KMS-11 (cell line): ENCODE data around the gene TPRG1.

Source experiments
- H2AFZ ChIP-seq: fragments of 200-600 bp; sonication (generic); 2 replicates; pipeline ENCODE4 v1.6.1; 2016; ENCODE audit warnings: antibody characterized with exemption, mixed run types, low read depth
- H3K27ac ChIP-seq: fragments of 200-600 bp; sonication (generic); 2 replicates; pipeline ENCODE4 v1.6.1; 2016; ENCODE audit warnings: mild to moderate bottlenecking, mixed run types
- H3K27me3 ChIP-seq: fragments of 200-600 bp; sonication (generic); 2 replicates; pipeline ENCODE4 v1.6.1; 2017; ENCODE audit warnings: mild to moderate bottlenecking, low read depth, mixed run types, moderate library complexity; ENCODE audit not compliant: insufficient read depth
- H3K36me3 ChIP-seq: fragments of 200-600 bp; sonication (generic); 2 replicates; pipeline ENCODE4 v1.6.1; 2017; ENCODE audit warnings: mild to moderate bottlenecking, mixed run types; ENCODE audit not compliant: insufficient read depth
- H3K4me1 ChIP-seq: fragments of 200-600 bp; sonication (generic); 2 replicates; pipeline ENCODE4 v1.6.1; 2016; ENCODE audit warnings: mild to moderate bottlenecking, low read depth, mixed run types; ENCODE audit not compliant: poor library complexity, severe bottlenecking
- H3K4me2 ChIP-seq: fragments of 200-600 bp; sonication (generic); 2 replicates; pipeline ENCODE4 v1.7.0; 2016; ENCODE audit warnings: mild to moderate bottlenecking, mixed run types
- H3K4me3 ChIP-seq: fragments of 200-600 bp; sonication (generic); IDR thresholded peaks from 2 replicates; pipeline ENCODE4 v1.6.1; 2017; ENCODE audit warnings: low read depth, low read length, mixed read lengths; ENCODE audit not compliant: insufficient read depth
- H3K79me2 ChIP-seq: fragments of 200-600 bp; sonication (generic); 2 replicates; pipeline ENCODE4 v1.6.1; 2016; ENCODE audit warnings: low read depth, mixed run types; ENCODE audit not compliant: insufficient read depth
- H3K9ac ChIP-seq: fragments of 200-600 bp; sonication (generic); 2 replicates; pipeline ENCODE4 v1.6.1; 2016; ENCODE audit warnings: mild to moderate bottlenecking, mixed run types
- H4K20me1 ChIP-seq: fragments of 200-600 bp; sonication (generic); 2 replicates; pipeline ENCODE4 v1.6.1; 2016; ENCODE audit warnings: mild to moderate bottlenecking, mixed run types; ENCODE audit not compliant: insufficient read depth
- TF ChIP-seq, protein P1 (sequence below): fragments of 200-600 bp; sonication (generic); conservative IDR thresholded peaks from 2 replicates; pipeline ENCODE4 v1.6.1; 2017; ENCODE audit warnings: low read depth, mild to moderate bottlenecking, antibody characterized with exemption, low read length, moderate library complexity, mixed read lengths

The TPRG1 gene

DNA sequence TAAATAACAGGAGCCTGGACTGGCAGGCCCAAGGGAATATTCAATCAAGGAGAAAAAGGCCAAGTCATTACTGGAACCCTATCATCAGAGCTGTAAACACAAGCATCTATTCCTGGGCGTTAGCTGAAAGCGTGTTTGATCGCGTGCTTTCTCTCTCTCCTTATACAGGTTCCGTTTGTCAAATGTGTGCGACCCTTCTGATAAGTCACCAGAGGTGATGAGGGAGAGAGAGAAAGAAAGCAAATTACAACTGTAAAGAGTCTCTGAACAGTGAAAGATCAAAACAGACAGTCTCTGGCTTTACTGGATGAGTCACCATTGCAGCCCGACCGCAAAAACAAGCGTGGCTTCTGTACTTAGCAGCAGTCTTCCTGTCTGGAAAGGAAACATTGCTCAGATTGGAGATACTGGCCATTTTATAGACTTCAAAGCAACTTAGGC, 39.5 kb upstream of the TPRG1 start:
- no peak overlapping the region for H3K9ac ChIP-seq

DNA sequence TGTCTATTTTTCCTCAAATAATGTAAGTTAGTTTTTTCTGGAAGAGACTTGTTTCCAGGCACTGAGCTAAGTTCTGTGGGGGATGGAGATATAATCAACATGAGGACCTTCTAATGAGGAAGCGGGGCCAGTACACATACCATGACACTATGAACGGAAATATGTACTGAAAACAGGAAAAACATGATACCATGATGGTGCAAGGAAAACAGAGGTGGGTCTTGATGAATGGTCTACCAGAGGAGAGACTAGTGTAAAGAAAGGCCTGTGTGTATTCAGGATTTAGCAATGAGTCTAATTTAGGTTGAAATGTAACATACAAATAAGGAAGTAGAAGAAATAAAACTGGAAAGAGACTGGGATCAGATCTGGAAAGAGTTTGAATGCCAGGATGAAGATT, 38.9 kb upstream of the TPRG1 start:
- no peaks in the 10 kb centered on the region for H3K79me2 ChIP-seq
- H3K36me3 ChIP-seq, result no peaks in the 10 kb centered on the region
- H3K4me3 ChIP-seq, result no peak overlapping the region
- H3K27ac ChIP-seq, result no peak overlapping the region
- H3K4me2 ChIP-seq, result no peak overlapping the region
- H2AFZ ChIP-seq, result no peak overlapping the region
- H3K9ac ChIP-seq, result no peak overlapping the region
- H4K20me1 ChIP-seq, result no peaks in the 10 kb centered on the region
- TF ChIP-seq, protein P1, sequence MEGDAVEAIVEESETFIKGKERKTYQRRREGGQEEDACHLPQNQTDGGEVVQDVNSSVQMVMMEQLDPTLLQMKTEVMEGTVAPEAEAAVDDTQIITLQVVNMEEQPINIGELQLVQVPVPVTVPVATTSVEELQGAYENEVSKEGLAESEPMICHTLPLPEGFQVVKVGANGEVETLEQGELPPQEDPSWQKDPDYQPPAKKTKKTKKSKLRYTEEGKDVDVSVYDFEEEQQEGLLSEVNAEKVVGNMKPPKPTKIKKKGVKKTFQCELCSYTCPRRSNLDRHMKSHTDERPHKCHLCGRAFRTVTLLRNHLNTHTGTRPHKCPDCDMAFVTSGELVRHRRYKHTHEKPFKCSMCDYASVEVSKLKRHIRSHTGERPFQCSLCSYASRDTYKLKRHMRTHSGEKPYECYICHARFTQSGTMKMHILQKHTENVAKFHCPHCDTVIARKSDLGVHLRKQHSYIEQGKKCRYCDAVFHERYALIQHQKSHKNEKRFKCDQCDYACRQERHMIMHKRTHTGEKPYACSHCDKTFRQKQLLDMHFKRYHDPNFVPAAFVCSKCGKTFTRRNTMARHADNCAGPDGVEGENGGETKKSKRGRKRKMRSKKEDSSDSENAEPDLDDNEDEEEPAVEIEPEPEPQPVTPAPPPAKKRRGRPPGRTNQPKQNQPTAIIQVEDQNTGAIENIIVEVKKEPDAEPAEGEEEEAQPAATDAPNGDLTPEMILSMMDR, result no peak
- H3K27me3 ChIP-seq, result no peaks in the 10 kb centered on the region
- H3K4me1 ChIP-seq, result no peaks in the 10 kb centered on the region

More for the DNA sequence above, 39.5 kb upstream of the TPRG1 start:
- Histone ChIP-seq H3K4me1 (no peaks in the 10 kb centered on the region), H2AFZ (no peak overlapping the region), H3K4me3 (no peak overlapping the region), H4K20me1 (no peaks in the 10 kb centered on the region), H3K79me2 (no peaks in the 10 kb centered on the region), H3K4me2 (no peak overlapping the region), H3K36me3 (no peaks in the 10 kb centered on the region), H3K27me3 (no peaks in the 10 kb centered on the region), H3K27ac (no peak overlapping the region)
- TF ChIP-seq, protein P1, result no peak

DNA sequence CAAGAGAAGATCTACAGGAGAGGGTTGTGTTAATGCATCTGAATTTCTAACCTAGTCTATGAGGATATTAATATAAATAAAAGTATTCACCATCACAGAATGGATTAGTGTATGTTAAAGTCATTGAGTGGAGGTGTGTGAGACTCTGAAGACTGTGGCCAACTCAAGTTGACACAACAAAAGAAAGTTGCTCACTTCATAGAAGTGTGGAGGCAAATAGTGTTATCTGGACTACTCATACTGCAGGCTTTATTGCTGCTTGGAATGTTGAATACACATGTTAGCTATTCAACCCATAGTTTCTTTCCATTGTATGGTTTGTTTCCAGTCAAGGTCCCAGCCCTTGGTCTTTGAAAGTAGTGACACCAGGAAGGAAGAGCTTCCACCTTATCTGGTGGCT, 38.0 kb upstream of the TPRG1 start:
- H3K4me2 ChIP-seq, result no peak overlapping the region
- no peaks in the 10 kb centered on the region for H3K79me2 ChIP-seq
- no peak overlapping the region for H3K27ac ChIP-seq
- H4K20me1 ChIP-seq, result no peaks in the 10 kb centered on the region
- H3K27me3 ChIP-seq, result no peaks in the 10 kb centered on the region
- H3K4me1 ChIP-seq, result no peaks in the 10 kb centered on the region
- no peak overlapping the region for H2AFZ ChIP-seq
- H3K9ac ChIP-seq, result no peak overlapping the region
- no peak overlapping the region for H3K4me3 ChIP-seq
- no peaks in the 10 kb centered on the region for H3K36me3 ChIP-seq
- TF ChIP-seq, protein P1, result no peak

DNA sequence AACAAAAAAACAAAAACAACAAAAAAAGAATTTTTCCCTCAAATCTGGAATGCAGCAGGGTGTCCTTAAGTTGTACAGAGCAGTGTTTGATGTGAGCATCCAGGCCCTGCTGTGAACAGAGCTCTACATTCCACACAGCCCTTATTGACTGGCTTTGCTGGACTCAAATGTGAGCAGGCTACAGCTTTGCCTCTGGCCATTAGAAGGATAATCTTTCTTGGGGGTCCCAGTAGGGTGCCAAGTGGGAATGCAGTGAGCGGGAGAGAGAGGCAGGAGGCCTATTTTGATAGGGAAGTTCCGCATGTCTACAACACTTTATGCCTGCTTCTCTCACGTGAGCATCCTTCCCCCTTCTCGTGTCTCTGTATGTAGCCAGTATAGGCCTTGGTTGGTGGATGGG, 34.4 kb upstream of the TPRG1 start:
- Histone ChIP-seq H2AFZ (no peak overlapping the region), H3K36me3 (no peaks in the 10 kb centered on the region), H3K27me3 (no peaks in the 10 kb centered on the region), H3K4me3 (no peak overlapping the region), H3K4me1 (no peaks in the 10 kb centered on the region), H3K9ac (no peak overlapping the region), H3K79me2 (no peaks in the 10 kb centered on the region), H3K27ac (no peak overlapping the region), H4K20me1 (no peaks in the 10 kb centered on the region), H3K4me2 (no peak overlapping the region)
- TF ChIP-seq, protein P1, result no peak
